GM21619 (cell line): ENCODE data around the gene OXLD1.

ENCODE experiments used
- ATAC-seq: cut with Tn5 transposase; IDR thresholded peaks from one replicate; pipeline ENCODE4 v1.9.1; 2021; ENCODE audit not compliant: unreplicated experiment

The OXLD1 gene

GRCh38 chr17:81702934-81703746, 36.7 kb upstream of the OXLD1 start, which contains the start of gene MRPL12:
TSS of gene MRPL12 (plus strand) at chr17:81703367. CDS start at chr17:81703502, 135 bp downstream.
- peak; percentile 83 for ATAC-seq

DNA sequence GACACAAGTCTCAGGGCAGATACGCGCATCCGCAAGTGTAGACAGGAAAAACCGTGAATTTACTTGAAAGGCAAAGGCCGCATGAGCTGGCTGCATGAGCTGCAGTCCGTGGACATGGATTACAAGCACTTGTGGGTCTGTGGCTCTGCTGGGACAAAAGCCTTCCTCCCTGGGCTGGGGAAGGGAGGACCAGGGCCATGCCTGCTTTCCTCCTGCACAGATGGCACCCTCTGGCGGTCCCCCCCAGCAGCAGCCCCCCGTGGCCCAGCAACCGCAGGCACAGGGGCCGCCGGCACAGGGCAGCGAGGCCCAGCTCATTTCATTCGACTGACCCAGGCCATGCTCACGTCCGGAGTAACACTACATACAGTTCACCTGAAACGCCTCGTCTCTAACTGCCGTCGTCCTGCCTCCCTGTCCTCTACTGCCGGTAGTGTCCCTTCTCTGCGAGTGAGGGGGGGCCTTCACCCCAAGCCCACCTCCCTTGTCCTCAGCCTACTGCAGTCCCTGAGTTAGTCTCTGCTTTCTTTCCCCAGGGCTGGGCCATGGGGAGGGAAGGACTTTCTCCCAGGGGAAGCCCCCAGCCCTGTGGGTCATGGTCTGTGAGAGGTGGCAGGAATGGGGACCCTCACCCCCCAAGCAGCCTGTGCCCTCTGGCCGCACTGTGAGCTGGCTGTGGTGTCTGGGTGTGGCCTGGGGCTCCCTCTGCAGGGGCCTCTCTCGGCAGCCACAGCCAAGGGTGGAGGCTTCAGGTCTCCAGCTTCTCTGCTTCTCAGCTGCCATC, 35.1 kb upstream of the OXLD1 start:
- no peak for ATAC-seq

GRCh38 chr17:81700353-81701287, 34.2 kb upstream of the OXLD1 start:
- ATAC-seq = no peak

DNA sequence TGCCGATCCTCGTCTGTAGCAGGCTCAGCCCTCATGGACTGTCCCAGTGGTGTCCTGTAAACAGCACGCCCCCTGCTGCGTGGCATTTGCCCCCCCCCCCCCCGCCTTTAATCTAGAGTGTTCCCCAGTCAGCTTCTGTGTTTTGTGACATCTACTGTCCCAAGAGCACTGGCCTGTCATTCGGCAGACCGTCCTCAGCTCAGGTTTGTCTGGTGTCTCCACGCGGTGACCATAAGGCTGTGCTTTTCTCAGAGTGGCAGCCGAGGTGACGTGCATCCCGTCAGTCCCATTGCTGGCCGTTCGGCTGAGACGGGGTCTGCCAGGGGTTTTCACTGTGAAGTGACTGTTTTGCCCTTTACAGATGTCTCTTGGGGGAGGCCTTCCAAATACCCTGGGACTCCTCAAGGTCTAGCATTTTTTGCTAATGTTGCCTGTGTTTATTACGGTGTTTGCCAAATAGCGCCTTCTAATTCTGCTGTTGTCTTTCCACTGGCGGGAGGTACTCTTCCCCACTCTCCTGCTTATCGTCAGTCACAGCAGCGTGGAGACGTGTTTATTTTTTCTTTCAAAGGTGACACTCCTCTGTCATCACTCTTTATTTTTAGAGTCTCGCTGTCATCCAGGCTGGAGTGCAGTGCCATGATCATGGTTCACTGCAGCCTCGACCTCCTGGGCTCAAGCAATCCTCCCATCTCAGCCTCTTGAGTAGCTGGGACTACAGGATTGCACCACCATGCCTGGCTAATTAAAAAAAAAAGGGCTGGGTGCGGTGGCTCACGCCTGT, 31.0 kb upstream of the OXLD1 start:
- ATAC-seq = no peak

DNA sequence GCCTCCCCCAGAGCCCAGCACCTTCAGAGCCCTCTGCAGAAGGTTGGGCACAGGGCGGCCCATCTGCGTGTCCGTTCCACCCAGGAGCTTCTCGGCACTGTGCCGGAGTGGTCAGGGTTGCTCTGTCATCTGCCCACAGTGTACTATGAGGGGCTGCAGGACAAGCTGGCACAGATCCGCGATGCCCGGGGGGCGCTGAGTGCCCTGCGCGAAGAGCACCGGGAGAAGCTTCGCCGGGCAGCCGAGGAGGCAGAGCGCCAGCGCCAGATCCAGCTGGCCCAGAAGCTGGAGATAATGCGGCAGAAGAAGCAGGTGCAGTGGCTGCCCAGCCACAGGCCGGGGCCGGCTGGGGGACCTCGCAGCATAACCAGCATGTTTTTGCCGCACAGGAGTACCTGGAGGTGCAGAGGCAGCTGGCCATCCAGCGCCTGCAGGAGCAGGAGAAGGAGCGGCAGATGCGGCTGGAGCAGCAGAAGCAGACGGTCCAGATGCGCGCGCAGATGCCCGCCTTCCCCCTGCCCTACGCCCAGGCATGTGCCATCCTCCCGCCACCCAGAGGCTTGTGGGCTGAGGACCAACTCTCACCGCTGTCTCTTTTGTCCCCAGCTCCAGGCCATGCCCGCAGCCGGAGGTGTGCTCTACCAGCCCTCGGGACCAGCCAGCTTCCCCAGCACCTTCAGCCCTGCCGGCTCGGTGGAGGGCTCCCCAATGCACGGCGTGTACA, 30.0 kb upstream of the OXLD1 start:
- ATAC-seq = no peak

DNA sequence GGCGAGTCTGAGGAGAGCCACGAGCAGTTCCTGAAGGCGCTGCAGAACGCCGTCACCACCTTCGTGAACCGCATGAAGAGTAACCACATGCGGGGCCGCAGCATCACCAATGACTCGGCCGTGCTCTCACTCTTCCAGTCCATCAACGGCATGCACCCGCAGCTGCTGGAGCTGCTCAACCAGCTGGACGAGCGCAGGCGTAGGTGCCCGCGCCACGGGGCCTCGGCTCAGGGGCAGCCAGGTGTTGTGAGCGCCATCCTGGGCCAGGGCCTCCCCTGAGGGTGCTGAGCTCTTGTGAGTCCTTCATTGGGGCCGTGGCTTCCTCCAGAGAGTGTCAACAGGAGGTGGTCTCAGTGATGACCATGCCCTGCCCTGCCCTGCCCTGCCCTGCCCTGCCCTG, 29.4 kb upstream of the OXLD1 start:
- no peak for ATAC-seq

GRCh38 chr17:81695211-81695610, 28.8 kb upstream of the OXLD1 start:
- ATAC-seq = no peak

DNA sequence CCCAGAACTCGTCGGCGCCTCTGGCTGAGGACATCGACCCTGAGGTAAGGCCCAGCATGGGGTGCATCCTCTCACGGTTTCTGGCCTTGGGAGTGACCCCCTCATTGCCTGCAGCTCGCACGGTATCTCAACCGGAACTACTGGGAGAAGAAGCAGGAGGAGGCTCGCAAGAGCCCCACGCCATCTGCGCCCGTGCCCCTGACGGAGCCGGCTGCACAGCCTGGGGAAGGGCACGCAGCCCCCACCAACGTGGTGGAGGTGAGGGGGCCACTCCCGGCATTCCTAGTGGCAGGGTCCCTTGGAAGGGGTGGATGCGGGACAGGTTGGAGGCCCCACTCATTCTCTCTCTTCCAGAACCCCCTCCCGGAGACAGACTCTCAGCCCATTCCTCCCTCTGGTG, 28.4 kb upstream of the OXLD1 start:
- no peak for ATAC-seq

DNA sequence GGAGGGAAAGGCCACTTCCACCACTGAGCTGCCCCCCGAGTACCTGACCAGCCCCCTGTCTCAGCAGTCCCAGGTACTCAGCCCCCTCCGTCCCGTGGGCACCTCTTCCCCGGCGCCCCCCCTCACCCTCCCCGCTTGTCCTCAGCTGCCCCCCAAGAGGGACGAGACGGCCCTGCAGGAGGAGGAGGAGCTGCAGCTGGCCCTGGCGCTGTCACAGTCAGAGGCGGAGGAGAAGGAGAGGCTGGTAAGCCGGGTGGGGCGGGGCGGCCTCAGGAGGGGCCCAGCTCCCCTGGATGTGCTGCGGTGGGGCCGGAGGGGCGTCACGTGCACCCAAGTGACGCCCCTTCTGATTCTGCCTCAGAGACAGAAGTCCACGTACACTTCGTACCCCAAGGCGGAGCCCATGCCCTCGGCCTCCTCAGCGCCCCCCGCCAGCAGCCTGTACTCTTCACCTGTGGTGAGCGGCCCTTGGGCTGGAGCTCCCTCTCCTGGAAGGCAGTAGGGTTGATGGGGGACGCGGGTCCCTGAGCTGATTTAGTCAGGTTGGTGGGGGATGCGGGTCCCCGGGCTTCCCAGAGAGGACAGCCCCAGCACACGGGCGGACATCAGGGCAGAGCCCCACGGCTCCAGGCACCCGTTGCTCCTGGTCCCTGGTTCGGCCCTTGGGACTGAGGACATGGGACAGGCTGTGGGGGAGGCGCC, 27.3 kb upstream of the OXLD1 start:
- no peak for ATAC-seq

- no peak for ATAC-seq
Observed at GRCh38 chr17:81691608-81692007, 25.2 kb upstream of the OXLD1 start.

DNA sequence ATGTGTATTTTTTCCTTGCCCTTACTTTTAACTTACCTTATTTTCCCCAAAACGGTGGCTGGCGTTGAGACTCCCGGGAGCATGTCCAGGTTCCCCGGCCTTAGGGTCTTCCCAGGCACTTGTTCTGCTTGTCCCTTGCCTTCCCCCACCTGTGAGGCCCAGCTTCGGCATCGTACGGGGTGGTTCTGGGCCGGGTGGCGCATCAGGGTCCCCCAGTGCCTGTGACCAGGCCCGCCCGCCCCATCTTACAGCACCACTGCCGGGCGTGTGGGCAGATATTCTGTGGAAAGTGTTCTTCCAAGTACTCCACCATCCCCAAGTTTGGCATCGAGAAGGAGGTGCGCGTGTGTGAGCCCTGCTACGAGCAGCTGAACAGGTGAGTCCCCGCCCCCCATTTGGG, 24.8 kb upstream of the OXLD1 start:
- no peak for ATAC-seq

GRCh38 chr17:81690549-81690948, 24.1 kb upstream of the OXLD1 start:
- no peak for ATAC-seq

DNA sequence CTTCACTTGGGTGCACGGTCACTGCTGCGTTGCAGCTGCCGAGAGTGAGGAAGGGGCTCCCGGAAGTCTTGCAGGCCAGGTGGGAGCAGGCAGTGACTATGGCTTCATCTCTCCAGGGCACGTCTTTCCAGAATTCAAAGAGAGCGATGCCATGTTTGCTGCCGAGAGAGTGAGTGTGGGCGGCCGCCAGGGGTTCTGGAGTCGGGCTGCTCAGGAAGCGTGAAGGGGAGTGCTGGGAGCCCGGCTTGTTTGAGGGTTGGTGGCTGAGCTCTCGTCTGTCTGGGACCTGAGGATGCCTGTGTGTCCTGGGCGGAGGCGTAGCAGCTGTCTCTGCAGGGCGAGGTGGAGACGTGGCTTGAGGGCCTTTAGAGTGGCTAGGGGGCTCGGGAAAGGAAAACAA, 23.7 kb upstream of the OXLD1 start:
- ATAC-seq = no peak

- ATAC-seq = no peak
Observed at GRCh38 chr17:81688616-81689015, 22.2 kb upstream of the OXLD1 start.

DNA sequence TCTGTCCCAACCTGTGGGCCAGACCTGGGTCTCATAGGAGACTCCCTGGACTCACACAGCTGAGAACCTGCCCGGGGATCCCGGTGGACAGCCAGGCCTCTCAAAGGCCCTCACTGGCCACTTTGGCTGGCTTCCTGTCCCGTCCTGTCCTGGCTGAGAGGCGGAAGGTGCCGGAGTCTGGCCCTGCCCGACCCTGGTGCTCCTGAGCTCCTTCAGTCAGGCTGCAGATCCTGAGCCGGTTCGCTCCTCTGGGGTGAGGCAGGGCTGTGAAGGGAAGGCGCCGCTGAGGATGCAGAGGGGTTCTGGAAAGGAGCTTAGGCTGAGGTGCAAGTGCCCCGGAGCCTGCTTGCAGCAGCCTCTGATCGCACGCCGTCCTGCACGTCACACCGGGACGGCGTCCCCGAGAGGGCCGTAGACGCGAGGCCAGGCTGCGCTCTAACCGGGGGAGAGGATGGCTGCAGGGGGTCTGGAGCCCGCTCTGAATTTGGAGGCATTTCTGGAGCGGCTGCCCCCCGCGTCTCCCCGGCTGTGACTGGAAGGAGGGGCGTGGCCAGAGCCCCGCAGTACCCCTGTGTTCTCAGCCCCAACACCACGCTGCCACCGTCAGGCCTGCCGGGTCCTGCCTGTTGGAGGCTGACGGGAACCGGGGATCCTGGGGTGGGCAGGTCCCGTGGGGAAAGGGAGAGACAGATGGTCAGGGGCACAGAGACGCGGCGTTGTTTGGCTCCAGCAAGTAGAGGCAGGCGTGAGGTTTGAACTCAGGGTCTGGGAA, 21.6 kb upstream of the OXLD1 start:
- ATAC-seq = no peak

DNA sequence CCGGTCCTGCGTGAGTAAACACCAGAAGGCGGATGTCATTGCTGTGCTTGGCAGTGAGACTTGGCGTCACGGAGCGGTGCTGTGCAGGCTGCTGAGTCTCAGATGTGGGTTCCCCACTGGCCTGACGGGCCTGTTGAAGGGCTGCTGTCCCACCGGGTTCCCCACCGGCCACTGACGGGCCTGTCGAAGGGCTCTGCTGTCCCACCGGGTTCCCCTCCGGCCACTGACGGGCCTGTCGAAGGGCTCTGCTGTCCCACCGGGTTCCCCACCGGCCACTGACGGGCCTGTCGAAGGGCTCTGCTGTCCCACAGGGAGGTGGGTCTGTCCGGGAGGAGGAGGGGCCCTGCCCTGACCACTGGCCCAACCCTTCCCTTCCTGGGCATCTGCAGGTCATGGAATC, 20.2 kb upstream of the OXLD1 start:
- no peak for ATAC-seq

DNA sequence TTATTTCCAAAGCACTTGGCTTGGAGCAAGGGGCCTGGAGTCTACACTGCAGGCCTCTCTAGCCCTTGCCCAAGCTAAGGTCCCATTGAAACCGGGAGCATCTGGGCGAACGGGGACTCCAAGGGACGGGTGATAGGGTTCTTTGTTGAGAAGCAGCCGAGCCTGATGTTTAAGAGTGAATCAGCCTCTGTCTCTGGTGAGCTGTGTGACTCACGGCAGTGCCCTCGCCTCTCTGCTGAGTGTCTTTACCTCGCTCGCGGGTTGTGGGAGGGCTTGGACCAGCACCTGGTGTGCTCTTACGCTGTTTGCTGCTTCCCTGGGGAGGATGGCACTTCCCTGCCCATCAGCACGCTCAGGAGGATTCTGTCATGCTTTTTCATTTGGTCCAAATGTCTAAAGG, 18.7 kb upstream of the OXLD1 start:
- ATAC-seq = no peak

- ATAC-seq = no peak
Observed at GRCh38 chr17:81684442-81684911, 18.1 kb upstream of the OXLD1 start.
